Left cardiac atrium (tissue), 4 donors: ENCODE data around the gene FAM78A. TPM values are rescaled to one million over a fixed set of nuclear protein-coding genes. Genes with fewer than 3 reads are reported as not detected.

Source experiments
- ATAC-seq, 2 donors: fragments of 200-7000 bp; cut with Tn5 transposase; one replicate each; pipeline ENCODE4 v1.9.1; 2020; ENCODE audit warnings: mild to moderate bottlenecking in 2 of 2, moderate library complexity in 2 of 2
- DNase-seq: peaks from one replicate; pipeline ENCODE4 v3.0.0-alpha.2; 2020
- intact Hi-C, 2 donors: fragments of 100-400 bp; cut with DNase I; formaldehyde crosslinking; loops; one replicate each; pipeline versions ENCODE4 v1.14.1 to v1.15.1; 2022 to 2023
- total RNA-seq, 2 donors: library from RNA; stranded (reverse); fragmentation: NEBNext Ultra II Directional; extraction: Animal tissue kit (Norgen Biotek cat#: 25700); gene quantifications; one replicate each; pipeline ENCODE4 v1.2.1, GENCODE V29; 2021
- donor health status: DM: no; HTN: yes; CAD: no.
- donor health status: DM: no; HTN: yes; CAD: no; lungs with severe emphysema.
- donor health status: DM: yes; HTN: yes; CAD: no.
- donor health status: Dilated cardiomyopathy.

Gene FAM78A
- total RNA-seq, 2 donors from 2014 or later, result 50.4 to 60.5 TPM

DNA sequence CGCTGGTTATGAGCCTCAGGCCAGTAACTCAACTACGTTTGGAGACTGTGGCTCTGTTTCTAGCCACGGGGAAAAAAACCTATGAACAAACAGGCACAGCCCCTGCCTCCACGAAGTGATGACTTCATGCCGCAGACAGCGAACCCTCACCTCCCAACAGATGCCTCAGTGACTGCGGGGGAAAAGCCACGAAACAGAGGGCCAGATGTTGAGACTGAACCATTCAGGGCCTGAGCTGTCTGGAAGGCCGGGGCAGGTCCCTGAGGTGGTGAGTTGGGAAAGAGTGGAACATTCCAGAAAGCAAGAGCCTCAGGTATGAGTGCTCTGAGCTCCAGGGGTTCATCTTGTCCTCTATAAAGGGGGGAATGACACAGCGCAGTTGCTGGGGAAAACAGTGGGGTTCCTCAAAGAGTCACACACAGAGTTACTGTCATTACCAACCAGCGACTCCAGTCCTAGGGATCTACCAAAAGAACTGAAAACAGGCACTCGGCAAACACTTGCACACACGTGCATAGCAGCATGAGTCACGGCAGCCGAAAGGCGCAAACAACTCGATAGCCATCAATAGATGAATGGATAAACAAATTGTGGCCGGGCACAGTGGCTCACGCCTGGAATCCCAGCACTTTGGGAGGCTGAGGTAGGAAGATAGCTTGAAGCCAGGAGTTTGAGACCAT lies 28.5 kb upstream of the FAM78A start:
- ATAC-seq, result no peak
- intact Hi-C loops, result no loop called here

DNA sequence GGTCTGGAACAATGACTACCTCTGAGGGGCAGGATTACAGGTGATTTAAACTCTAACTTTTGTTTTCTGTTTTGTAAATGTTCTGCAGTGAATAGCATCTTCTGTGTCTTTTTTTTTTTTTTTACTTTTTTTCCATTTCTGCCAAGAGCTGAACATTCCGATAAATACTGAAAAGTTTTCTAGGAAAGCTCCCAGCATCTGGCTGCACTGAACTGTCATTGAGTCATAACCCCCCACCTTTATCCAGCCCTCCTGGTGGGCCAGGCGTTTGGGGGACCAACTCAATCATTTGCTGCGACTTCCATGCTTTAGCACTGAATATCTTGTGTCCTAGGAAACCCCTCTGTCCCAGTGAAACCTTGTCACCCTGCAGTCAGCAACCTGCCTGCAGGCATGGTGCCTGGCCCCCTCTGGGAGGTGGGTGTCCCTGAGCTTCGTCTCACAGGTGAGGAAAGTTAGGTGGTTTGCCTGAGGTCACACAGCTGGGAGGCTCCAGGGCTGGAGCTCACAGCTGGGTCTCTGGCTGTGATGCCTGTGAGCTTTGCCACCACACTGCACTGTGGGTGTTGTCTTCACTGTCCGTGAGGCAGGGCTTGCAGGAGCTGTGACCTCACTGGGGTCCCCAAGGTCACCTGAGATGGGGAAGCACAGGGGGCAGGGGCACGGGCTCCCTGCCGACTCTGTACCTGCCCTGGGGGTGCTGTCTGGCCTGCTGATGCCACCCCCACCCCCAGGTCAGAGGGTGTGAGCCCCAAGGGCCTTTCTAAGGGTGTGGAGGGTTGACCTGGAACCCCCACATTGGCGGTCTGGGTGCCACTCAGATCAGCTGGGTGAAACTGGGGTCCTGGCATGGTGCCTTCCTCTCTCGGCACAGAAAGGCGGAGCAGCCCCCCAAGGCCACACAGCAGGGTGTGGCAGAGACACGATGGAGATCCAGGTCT lies 27.3 kb upstream of the FAM78A start:
- DNase-seq (no peak), ATAC-seq (no peak)
- intact Hi-C loops, result no loop called here

More for the DNA sequence above, 28.5 kb upstream of the FAM78A start:
- DNase-seq, result no peak

DNA sequence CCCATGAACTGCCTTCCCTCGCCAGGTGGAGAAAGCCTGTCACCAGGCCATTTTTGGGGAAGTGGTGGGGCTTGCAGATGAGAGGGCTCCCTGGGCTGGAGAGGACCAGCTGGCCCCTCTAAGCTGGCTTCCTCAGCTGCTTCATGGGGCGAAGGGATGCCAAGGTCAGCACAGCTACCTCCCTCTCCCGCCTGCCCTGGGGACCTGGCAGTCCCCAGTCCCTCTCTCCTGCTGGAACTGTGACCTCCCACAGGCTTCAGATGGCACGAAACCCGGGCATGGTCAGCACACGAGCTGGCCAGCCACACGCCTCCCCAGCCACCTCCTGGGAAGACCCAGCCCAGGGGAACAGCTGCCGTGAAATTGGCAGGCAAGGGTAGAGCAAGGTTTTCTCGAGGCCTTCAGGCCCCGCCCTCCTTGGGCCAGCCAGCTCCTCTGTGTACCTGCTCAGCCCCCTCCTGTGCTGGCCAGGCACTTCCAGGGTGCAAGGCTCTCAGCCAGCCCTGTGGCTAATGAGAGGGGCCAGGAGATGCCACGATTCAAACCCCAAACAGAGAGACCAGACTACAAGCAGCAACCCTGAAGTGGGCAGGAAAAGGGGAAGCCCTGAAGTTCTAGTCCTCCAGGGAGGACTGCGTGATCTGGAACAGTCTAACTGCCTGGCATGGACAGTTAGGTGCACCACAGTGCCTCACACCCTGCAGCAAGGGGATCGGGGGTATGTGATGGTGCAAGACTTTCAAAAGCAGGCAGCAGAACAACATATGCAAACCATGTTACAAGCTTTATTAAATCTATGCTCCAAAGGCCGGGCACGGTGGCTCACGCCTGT lies 26.1 kb upstream of the FAM78A start:
- no peak for DNase-seq
- intact Hi-C loops, result no loop called here

DNA sequence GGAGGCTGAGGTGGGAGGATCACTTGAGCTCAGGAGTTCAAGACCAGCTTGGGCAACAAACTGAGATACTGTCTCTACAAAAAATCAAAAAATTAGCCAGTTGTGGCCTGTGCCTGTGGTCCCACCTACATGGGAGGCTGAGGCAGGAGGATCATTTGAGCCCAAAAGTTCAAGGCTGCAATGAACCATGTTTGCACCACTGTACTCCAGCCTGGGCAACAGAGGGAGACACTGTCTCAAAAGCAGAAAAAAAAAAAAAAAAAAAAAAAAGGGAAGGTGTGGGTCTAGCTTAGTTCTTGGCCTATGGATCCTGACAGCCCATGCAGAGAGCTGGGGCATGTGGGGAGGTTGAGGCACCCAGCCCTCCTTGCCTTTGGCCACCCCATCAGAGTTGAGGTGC lies 24.1 kb upstream of the FAM78A start:
- intact Hi-C loops, result no loop called here
- no peak for DNase-seq
- no peak for ATAC-seq

More for the DNA sequence above, 26.1 kb upstream of the FAM78A start:
- peak; percentile 32 to 63 for ATAC-seq

DNA sequence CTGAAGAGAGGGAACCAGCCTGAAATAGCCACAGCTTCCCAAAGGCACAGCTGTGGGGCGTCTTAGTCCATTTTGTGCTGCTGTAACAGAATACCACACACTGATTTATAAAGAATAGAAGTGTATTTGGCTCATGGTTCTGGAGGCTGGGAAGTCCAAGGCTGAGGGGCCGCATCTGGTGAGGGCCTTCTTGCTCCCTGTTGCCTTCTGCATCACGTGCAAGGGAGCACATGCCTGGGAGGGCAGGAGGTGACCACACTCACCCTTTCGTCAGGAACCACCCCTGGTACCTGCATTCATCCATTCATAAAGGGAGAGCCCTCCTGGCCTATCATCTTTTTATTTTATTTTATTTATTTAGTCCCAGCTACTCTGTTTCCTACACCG lies 23.6 kb upstream of the FAM78A start:
- no peak for ATAC-seq
- DNase-seq, result no peak
- intact Hi-C loops, result loop anchor here in 1 of 2 donors (5.0 kb wide), 1 partner anchor 32 kb away; no protein-coding TSS in a partner anchor

DNA sequence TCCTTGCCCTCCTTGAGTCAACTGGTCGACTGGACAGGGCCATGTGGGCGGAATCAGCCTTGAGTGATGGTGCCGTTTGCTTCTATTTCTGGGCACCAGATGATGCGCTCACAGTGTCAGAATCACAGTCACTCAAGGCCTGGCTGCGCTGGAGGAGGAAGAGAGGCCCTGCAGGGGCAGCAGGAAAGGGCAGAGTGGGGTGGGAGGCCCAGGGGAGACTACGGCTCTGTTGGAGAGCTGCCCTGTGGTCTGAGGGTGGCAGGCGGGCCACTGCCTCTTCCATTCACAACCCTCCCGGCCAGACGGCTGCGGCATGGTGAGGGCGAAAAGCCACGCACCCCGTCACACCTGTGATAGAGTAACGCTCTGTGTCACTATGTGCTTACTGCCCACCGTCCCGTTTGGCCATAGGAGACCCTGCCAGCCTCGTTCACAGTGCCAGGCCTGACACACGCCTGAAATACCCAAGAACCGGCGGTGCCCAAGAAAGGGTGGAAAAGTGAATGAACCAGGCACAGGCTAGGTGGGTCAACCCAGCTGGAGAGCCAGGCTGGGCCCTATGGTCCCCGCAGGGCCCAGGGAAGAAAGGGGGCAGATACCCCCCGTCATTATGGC lies 23.1 kb upstream of the FAM78A start:
- intact Hi-C loops, result loop anchor here in 1 of 2 donors (5.0 kb wide), 1 partner anchor 33 kb away; no protein-coding TSS in a partner anchor
- ATAC-seq (peak; percentile 64 to 75), DNase-seq (peak; percentile 64)

DNA sequence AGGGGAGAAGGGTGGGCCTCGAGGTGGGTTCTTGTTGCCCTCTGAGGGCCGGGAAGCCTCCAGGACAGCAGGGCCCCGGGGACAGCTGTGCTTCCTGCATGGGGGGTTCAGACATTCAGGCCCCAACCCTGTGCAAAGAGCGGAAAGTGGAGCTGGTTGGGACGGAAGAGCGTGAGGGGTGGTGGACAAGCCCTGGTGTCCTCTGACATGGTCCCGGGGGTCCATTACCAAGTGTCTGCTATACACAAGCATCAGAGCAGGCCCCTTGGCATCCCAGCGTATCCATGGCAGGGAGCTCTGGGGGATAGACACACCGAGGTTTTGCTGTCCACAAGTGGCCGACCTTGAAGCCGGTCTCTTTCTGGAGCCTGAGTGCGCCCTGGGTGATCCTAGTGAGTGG lies 22.5 kb upstream of the FAM78A start:
- intact Hi-C loops, result loop anchor here in 1 of 2 donors (5.0 kb wide), 1 partner anchor 33 kb away; no protein-coding TSS in a partner anchor
- ATAC-seq (no peak), DNase-seq (no peak)

DNA sequence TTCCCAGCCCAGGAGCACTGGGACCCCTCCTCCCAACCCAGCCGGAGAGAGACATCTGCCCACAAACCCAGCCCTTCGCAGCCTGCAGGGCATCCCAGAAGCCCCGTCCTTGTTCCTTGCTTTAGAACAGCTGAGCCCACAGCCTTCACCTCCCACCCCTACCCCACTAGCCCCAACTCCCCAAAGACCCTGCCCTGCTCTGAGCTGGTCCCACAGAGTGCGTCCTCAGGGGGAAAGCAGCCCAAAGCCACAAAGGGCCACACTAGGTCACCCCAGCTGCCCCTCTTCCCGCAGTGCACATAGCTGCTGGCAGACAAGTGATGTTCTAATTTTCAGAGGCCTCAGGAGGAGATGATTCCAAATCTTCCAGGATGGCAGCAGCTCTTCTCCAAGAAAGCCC lies 22.0 kb upstream of the FAM78A start:
- ATAC-seq (peak in 1 of 2 donors; percentile 3), DNase-seq (no peak)
- intact Hi-C loops, result loop anchor here in 1 of 2 donors (5.0 kb wide), 1 partner anchor 34 kb away; no protein-coding TSS in a partner anchor

DNA sequence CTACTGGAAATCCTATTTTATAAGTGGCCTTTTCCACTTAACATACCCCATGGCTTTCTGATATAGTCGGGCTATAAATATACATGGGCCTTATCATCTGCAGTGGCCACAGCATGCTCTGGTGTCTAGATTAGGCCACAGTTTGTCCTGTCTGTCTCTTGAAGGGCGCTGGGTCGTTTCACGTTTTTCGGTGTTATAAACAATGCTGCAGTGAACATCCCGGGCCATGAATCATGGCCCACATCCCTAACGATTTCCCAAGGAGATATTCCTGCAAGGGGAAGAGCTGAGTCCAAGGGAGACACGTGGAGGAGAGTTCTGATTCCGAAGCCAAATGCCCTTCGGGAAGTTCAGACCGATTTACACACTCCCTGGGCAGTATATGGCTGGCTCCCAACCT lies 21.6 kb upstream of the FAM78A start:
- ATAC-seq, result peak; percentile 62 to 71
- no peak for DNase-seq
- intact Hi-C loops, result loop anchor here in 1 of 2 donors (5.0 kb wide), 1 partner anchor 34 kb away; no protein-coding TSS in a partner anchor

DNA sequence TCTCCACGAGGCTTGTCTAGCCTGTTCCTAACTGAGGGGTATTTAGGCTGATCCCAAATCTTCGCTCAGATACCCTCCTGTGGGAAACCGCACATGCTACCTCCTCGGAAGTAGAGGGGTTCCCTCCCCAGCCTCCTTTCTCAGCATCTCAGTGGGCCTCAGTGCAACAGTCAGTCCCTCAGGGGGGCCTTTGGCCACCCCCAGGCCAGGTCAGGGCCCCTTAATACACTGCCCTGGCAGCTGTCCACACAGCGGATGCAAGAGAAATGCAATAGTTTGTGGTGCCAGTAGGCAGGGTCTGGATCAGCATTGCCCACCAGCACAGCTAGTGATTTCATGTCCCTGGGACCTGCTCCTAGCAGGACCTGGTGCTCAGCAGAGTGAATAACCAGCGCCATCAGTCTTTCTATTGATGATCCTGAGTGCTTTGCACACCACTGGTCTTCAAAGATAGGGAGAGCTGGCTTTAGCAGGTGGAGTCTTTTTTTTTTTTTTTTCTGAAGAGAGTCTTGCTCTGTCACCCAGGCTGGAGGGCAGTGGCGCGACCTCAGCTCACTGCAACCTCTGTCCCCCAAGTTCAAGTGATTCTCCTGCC lies 20.7 kb upstream of the FAM78A start:
- DNase-seq, result no peak
- ATAC-seq, result no peak
- intact Hi-C loops, result loop anchor here in 1 of 2 donors (5.0 kb wide), 1 partner anchor 35 kb away; no protein-coding TSS in a partner anchor

DNA sequence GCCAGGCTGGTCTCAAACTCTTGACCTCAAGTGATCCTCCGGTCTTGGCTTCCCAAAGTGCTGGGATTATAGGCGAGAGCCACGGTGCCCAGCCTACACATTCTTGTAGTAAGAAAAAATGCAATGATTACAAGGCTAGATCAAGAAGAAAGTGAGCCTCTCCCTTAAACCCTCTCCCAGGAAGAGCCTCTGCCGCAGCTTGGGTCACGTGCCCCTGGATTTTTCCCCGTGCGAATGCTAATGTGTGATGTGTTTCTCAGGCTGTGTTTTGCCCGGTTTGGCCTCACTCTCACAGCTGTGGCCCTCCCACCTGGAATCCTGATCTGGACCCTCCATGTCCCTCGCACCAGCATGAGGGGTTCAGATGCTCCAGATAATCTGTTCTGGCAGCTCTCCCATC lies 20.1 kb upstream of the FAM78A start:
- intact Hi-C loops, result loop anchor here in 1 of 2 donors (5.0 kb wide), 1 partner anchor 36 kb away; no protein-coding TSS in a partner anchor
- ATAC-seq, result no peak
- DNase-seq, result no peak

DNA sequence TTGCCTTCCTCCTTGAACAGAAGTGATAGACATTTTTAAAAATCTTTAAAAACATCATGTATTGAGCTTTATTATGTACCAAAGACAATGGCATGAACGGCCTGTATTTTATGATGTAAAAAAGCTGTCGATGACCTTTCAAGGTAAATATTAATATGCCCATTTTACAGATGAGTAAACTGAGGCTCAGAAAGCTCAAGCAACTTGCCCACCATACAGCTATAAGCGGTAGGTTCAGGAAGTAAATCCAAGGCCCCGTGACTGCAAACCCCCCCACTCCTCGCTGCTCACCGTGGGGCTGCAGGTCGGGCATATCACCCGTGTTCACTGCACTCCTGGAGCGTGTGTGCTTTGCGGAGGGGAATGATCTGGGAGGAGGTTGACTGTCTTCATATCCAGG lies 16.6 kb upstream of the FAM78A start:
- DNase-seq (no peak), ATAC-seq (no peak)
- intact Hi-C loops, result no loop called here

DNA sequence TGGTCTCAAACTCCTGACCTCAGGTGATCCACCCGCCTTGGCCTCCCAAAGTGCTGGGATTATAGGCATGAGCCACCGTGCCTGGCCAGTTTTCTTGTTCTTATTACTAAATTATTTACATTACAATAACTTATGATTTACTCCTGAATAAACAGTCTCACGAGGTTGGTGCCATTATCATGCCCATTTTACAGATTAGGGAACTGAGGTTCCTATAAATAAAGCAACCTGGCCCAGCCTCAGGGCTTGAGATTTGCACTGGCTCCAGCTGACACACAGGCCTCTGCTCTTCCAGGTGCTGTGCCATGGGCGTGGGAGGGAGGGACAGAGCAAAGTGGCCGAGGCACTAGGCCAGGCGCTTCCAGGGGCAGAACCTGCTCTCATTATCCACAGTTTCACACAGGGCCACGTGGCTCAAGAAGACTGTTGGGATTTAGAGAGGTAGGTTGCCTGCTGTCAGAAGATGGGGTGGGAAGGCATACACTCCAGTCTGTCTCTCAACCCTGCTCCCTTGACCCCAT lies 15.5 kb upstream of the FAM78A start:
- intact Hi-C loops, result no loop called here
- no peak for ATAC-seq
- DNase-seq, result no peak

DNA sequence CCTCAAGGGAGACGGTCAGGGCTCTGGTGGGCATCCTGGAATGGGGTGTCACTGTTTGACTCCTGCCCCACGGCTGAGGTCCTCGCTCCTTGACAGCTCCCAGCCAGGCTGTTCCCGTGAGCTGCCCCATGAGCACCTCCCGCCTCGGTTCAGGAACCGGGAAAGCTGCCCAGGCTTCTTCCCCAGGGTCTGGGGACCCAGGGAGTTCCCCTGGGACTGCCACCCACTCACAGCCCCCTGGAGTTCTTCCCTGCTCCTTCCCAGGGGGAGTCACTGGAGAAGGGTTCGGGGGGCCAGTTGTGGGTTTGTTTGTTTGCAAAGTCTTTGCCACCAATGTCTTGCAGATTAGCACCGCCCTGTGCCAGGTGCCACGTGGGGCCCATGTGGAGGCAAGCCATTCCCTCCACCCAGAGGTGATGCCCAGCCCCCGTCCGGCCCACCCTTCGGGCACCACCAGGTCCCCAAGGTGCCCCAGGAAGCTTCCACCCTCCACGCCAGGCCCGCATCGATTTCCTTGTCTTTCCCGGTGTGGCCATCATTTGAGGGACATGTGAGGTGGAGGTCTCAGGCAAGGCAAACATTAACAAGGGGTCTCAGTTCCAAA lies 14.6 kb upstream of the FAM78A start:
- intact Hi-C loops, result no loop called here
- ATAC-seq (no peak), DNase-seq (no peak)

DNA sequence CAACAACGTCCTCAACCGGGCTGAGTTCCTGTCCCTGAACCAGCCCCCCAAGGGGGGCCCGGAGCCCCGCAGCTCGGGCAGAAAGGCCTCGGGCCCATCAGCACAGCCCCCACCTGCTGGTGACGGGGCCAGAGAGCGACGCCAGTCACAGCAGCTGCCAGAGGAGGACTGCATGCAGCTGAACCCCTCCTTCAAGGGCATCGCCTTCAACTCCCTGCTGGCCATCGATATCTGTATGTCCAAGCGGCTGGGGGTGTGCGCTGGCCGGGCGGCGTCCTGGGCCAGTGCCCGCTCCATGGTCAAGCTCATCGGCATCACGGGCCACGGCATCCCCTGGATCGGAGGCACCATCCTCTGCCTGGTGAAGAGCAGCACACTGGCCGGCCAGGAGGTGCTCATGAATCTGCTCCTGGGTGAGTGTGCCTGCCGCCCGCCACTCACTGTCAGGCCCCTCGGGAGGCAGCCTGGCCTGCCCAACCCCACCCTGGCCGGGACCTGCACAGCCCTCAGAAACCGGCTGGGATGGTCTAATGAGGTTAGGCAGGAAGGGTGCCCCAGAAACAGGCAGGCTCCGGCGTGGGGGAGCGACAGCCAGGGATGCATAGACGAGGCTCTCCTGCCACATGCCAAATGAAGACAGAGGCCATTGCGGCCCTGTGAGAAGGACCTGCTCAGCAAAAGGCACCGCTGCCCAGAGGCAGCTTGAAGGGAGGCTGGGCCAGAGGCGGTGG lies 13.9 kb upstream of the FAM78A start:
- intact Hi-C loops, result no loop called here
- ATAC-seq, result peak; percentile 23 to 42
- DNase-seq, result no peak

DNA sequence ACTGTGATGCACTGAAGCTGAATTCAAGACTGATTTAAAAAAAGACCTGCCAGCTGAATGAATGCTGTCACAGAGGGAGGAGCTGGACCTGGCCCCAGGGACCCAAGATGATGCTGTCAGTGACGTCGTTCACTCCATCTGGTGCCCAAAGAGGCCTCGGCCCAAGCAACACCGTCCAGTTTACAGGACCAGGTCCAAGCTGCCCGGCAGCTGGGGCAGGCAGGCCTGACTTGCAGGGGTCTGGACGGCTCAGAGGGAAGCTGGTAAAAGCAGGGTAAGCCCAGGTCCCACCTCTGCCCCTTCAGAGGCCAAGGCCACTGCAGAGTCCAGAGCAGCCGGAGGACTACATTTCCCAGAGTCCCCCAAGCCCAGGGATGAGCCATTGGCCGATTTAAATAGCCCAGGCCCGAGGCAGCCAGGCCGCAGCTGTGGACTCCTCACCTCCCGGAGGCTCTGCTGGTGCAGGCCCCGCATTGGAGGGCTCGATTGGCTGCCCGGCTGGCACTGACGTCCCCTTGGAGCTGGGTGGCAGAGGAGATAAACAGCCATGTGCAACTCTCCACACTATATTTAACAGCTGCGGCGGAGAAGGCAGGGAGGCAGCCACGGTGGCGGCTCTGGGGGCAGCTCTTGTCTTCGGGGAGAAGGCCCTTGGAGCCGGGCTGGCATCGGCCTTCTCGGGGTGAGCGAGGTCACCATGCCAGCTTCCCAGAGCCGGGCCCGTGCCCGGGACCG lies 13.2 kb upstream of the FAM78A start, which contains the start of gene PLPP7:
Gene PLPP7, plus strand, starts transcription at position 423 of the 735 bp plus-strand sequence. Its CDS starts 275 bp downstream, at position 698.
- intact Hi-C loops, result no loop called here
- peak; percentile 86 for DNase-seq
- ATAC-seq, result peak; percentile 92 to 94
